Measurements from ENCODE around the gene CRYZL1. TPM values are rescaled to one million over a fixed set of nuclear protein-coding genes. Genes with fewer than 3 reads are reported as not detected.

The CRYZL1 gene
- total and polyA plus RNA-seq, 2 of the 8 experiments (the other 6 are each of a cell fraction or from before 2014, with no cell fraction given), result 15.6 to 15.8 TPM

GRCh38 chr21:33569991-33570390 is 71.5 kb downstream of the CRYZL1 start (continued):
- TF ChIP-seq, protein P1, sequence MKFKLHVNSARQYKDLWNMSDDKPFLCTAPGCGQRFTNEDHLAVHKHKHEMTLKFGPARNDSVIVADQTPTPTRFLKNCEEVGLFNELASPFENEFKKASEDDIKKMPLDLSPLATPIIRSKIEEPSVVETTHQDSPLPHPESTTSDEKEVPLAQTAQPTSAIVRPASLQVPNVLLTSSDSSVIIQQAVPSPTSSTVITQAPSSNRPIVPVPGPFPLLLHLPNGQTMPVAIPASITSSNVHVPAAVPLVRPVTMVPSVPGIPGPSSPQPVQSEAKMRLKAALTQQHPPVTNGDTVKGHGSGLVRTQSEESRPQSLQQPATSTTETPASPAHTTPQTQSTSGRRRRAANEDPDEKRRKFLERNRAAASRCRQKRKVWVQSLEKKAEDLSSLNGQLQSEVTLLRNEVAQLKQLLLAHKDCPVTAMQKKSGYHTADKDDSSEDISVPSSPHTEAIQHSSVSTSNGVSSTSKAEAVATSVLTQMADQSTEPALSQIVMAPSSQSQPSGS (IDR thresholded peaks at IDR 0.05; ENCODE audit: low read length), result no peak
- TF ChIP-seq EZH2 (IDR thresholded peaks at IDR 0.05; ENCODE audit: low read depth, low read length, severe bottlenecking) (no peak), RAD21 (IDR thresholded peaks at IDR 0.05 in 1 of 2, conservative IDR thresholded peaks at IDR 0.05 in 1 of 2; ENCODE audit: low read depth in 2 of 2, low read length in 2 of 2) (no peak), EP300 (IDR thresholded peaks at IDR 0.05; ENCODE audit: borderline replicate concordance in 1 of 2, low read depth in 2 of 2, low read length in 2 of 2) (no peak), TBP (IDR thresholded peaks at IDR 0.05; ENCODE audit: low read depth, low read length) (no peak), POLR2A (IDR thresholded peaks at IDR 0.05; ENCODE audit: control extremely low read depth in 1 of 2, low read depth in 2 of 2, low read length in 2 of 2) (no peak)

Data from H1 (cell line).